Activated B cell treated with CpG ODN at 0.5 μM for 24 hours (primary cell): Measurements from ENCODE around the gene TTYH1. TPM values are rescaled to one million over a fixed set of nuclear protein-coding genes. Genes with fewer than 3 reads are reported as not detected.

ENCODE experiments used
- ATAC-seq: fragments of 200-7000 bp; cut with Tn5 transposase; one replicate; pipeline ENCODE4 v1.10.0; 2021; ENCODE audit warnings: low read depth, mild to moderate bottlenecking, moderate library complexity
- CTCF ChIA-PET: fragments of 350-600 bp; sonication (Branson Sonifier 250); formaldehyde crosslinking; loops from one replicate; lab custom pipeline; 2021; ENCODE audit warnings: antibody characterized with exemption; lab: Charles Lee
- POLR2A ChIA-PET: fragments of 350-600 bp; sonication (Branson Sonifier 250); formaldehyde crosslinking; loops from one replicate; lab custom pipeline; 2021; ENCODE audit warnings: antibody characterized with exemption; lab: Charles Lee
- DNase-seq: peaks from one replicate; pipeline ENCODE4 v3.0.0; 2022
- H3K27ac Mint-ChIP-seq: one replicate; pipeline ENCODE4 v1.8.0; 2020; ENCODE audit warnings: mixed read lengths
- H3K27me3 Mint-ChIP-seq: one replicate; pipeline ENCODE4 v1.8.0; 2021; ENCODE audit warnings: mixed read lengths
- H3K36me3 Mint-ChIP-seq: one replicate; pipeline ENCODE4 v1.8.0; 2021; ENCODE audit warnings: low read depth, mixed read lengths
- H3K4me1 Mint-ChIP-seq: one replicate; pipeline ENCODE4 v1.8.0; 2021; ENCODE audit warnings: mixed read lengths
- H3K4me3 Mint-ChIP-seq: one replicate; pipeline ENCODE4 v1.8.0; 2020; ENCODE audit warnings: mild to moderate bottlenecking, mixed read lengths
- H3K9me3 Mint-ChIP-seq: one replicate; pipeline ENCODE4 v1.8.0; 2020; ENCODE audit warnings: mixed read lengths
- intact Hi-C: fragments of 100-400 bp; cut with micrococcal nuclease; formaldehyde crosslinking; loops from one replicate; pipeline ENCODE4 v1.15.1; 2024
- total RNA-seq: library from RNA; stranded (reverse); gene quantifications from 2 replicates; pipeline ENCODE4 v1.2.3, GENCODE V29; 2022
- TF ChIP-seq, protein P1 (sequence below): fragments of 200-600 bp; IDR thresholded peaks from one replicate; pipeline ENCODE4 v1.8.0; 2022; ENCODE audit warnings: antibody characterized with exemption, mild to moderate bottlenecking

TTYH1 gene
- total RNA-seq, 1 donor from 2014 or later = not detected

DNA sequence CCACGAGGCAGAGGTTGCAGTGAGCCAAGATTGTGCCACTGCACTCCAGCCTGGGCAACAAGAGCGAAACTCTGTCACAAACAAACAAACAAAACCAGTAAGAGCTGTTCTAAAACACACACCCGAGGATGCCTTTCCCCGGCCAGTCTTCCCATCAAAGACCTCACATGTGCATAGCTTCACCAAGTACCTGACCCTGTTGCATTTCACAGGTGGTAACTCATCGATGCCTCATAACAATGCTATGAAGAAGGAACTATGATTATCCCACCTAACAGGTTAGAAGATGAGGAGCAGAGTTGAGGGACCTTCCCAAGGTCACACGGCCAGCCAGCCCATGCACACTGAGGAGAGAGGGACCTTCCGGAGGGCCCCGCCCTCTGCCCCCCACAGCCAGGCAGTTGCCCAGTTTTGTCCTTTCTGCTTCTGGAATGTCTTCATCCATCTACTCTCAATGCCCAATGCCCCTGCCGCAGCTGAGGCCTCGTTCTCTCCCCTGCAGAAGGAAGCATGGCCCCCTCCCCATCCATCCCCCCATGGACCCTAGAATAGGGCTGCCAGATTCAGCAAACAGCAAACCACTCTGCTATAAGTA is 17.0 kb downstream of the TTYH1 start:
- Mint-ChIP-seq H3K27me3 (peaks cover 12% of the 10 kb centered on the region), H3K27ac (no peak overlapping the region), H3K36me3 (peaks cover 2% of the 10 kb centered on the region), H3K4me1 (peaks cover 20% of the 10 kb centered on the region), H3K9me3 (no peaks in the 10 kb centered on the region), H3K4me3 (no peak overlapping the region)
- DNase-seq (no peak), ATAC-seq (no peak)
- ChIA-PET POLR2A (no interaction called here), CTCF (no interaction called here)
- TF ChIP-seq, protein P1, sequence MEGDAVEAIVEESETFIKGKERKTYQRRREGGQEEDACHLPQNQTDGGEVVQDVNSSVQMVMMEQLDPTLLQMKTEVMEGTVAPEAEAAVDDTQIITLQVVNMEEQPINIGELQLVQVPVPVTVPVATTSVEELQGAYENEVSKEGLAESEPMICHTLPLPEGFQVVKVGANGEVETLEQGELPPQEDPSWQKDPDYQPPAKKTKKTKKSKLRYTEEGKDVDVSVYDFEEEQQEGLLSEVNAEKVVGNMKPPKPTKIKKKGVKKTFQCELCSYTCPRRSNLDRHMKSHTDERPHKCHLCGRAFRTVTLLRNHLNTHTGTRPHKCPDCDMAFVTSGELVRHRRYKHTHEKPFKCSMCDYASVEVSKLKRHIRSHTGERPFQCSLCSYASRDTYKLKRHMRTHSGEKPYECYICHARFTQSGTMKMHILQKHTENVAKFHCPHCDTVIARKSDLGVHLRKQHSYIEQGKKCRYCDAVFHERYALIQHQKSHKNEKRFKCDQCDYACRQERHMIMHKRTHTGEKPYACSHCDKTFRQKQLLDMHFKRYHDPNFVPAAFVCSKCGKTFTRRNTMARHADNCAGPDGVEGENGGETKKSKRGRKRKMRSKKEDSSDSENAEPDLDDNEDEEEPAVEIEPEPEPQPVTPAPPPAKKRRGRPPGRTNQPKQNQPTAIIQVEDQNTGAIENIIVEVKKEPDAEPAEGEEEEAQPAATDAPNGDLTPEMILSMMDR = no peak
- intact Hi-C loops = no loop called here

DNA sequence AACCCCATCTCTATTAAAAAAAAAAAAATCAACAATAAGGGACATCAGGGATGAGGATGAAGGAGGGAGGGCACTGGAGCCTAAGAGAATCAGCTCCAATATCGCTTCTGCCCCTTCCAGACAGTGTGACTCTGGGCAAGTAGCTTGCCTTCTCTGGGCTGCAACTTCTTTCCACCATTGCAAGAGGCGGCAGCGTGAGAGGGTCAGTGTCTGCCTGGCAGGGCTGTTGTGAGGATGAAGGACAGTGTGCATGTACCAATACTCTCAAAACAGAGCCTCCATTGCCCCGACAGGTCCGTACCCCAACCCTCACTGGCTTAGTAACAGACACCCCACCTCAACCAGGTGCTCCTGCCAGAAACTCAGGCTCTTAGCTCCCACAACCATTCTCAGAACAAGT is 18.4 kb downstream of the TTYH1 start:
- Mint-ChIP-seq H3K4me1 (peaks cover 20% of the 10 kb centered on the region), H3K27ac (no peak overlapping the region), H3K4me3 (no peak overlapping the region), H3K27me3 (peaks cover 5% of the 10 kb centered on the region), H3K9me3 (no peaks in the 10 kb centered on the region), H3K36me3 (peaks cover 4% of the 10 kb centered on the region)
- CTCF ChIA-PET = no interaction called here
- intact Hi-C loops = no loop called here
- TF ChIP-seq, protein P1 = no peak
- POLR2A ChIA-PET = interaction anchor here (0.6 kb wide), 1 partner anchor 48 kb away, joined by 8 read pairs; no protein-coding TSS in a partner anchor
- ATAC-seq (no peak), DNase-seq (no peak)

DNA sequence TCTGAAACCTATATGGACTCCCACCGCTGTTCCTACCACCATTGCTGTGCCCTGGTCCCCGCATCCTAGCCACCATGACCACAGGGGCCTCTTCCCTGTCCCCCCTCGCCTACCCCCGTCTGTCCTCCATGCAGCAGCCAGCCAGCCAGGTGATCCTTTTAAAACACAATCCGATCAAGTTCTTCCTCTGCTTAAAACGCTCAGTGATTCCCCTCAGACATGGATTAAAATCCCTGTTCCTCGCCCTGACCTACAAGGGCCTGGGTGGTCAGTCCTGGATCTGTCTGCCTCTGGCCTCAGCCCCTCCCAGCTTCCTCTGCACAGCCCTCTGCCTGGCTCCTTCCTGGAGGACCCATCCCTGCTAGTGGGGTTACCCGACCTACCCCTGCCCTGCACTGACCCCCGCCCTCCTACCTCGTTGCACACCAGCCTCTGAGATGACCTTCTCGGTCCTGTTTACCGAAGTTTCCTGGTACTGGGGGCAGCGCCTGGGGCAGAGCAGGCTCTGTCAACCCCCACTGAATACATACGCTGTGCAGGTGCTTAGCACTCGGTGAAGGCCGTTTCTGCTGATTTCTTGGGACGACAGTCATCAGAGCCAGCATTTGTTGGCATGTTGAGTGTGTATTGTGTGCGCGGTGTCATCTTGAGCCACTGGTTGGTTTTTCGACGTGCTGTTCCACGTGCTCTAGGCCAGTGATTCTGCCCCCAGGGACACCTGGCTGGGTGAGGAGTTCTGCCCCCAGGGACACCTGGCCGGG is 19.0 kb downstream of the TTYH1 start:
- H3K27ac Mint-ChIP-seq = no peak overlapping the region
- CTCF ChIA-PET = no interaction called here
- H3K4me3 Mint-ChIP-seq = no peak overlapping the region
- no peak for DNase-seq
- peaks cover 4% of the 10 kb centered on the region for H3K36me3 Mint-ChIP-seq
- peaks cover 4% of the 10 kb centered on the region for H3K27me3 Mint-ChIP-seq
- H3K9me3 Mint-ChIP-seq = no peaks in the 10 kb centered on the region
- intact Hi-C loops = no loop called here
- TF ChIP-seq, protein P1 = no peak
- no peak for ATAC-seq
- POLR2A ChIA-PET = interaction anchor here (0.6 kb wide), 1 partner anchor 48 kb away, joined by 8 read pairs; no protein-coding TSS in a partner anchor
- H3K4me1 Mint-ChIP-seq = peaks cover 22% of the 10 kb centered on the region

DNA sequence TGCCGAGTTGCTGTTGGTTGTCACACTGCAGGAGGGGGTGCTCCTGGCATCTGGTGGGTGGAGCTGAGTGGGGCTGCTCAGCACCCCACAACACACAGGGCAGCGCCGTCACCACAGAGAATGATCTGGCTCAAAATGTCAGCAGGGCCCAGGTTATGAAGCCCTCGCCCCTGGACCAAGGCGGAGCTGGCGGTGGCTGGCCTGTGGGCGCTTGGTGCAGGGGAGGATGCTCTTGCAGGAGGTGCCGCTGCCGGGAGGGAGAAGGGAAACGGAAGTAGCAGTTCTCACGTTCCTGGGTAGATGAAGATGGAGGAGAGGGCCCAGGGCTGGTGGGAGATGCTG is 19.6 kb downstream of the TTYH1 start:
- ChIA-PET POLR2A (no interaction called here), CTCF (no interaction called here)
- Mint-ChIP-seq H3K27me3 (peaks cover 2% of the 10 kb centered on the region), H3K27ac (no peak overlapping the region), H3K4me1 (peaks cover 24% of the 10 kb centered on the region), H3K36me3 (peaks cover 4% of the 10 kb centered on the region), H3K9me3 (no peaks in the 10 kb centered on the region), H3K4me3 (no peak overlapping the region)
- no peak for DNase-seq
- TF ChIP-seq, protein P1 = no peak
- intact Hi-C loops = no loop called here
- ATAC-seq = no peak

DNA sequence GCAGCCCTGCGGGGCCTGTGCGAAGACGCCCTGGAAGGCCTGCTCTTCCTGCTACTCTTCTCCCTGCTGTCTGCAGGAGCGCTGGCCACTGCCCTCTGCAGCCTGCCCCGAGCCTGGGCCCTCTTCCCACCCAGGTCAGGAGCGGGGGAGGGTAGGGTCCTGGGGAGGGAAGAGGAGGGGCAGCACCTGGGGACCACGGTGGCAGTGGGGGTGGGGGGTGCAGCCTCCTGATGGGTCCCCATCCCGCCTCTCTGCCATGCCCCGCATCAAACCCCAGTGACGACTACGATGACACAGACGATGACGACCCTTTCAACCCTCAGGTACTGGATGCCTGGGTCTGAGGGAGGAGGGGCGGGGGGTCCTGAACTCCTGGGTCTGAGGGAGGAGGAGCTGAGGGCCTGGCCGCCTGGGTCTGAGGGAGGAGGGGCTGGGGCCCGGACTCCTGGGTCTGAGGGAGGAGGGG is 20.3 kb downstream of the TTYH1 start:
- ATAC-seq = no peak
- Mint-ChIP-seq H3K4me3 (no peak overlapping the region), H3K27me3 (no peaks in the 10 kb centered on the region), H3K27ac (no peak overlapping the region), H3K9me3 (no peaks in the 10 kb centered on the region), H3K36me3 (peaks cover 6% of the 10 kb centered on the region), H3K4me1 (peaks cover 22% of the 10 kb centered on the region)
- ChIA-PET CTCF (no interaction called here), POLR2A (interaction anchor here (0.6 to 0.8 kb wide), 3 partner anchors 13 to 24 kb away, joined by 3 to 4 read pairs (median 3); partner anchors contain the start of gene LENG8)
- no peak for DNase-seq
- intact Hi-C loops = no loop called here
- TF ChIP-seq, protein P1 = no peak
